IPS-20b (cell line): ENCODE results near the gene SURF2.

ENCODE experiments used
- H3K27ac ChIP-seq: one replicate; pipeline ENCODE4 v1.5.1; 2013; ENCODE audit warnings: low read length
- H3K27me3 ChIP-seq: 2 replicates; pipeline ENCODE4 v1.6.1; 2013; ENCODE audit warnings: mild to moderate bottlenecking, low read length, inconsistent platforms; ENCODE audit not compliant: insufficient read depth
- H3K36me3 ChIP-seq: 2 replicates; pipeline ENCODE4 v1.6.1; 2013; ENCODE audit warnings: low read depth, mild to moderate bottlenecking, inconsistent platforms, low read length, moderate library complexity; ENCODE audit not compliant: insufficient read depth
- H3K4me1 ChIP-seq: 2 replicates; pipeline ENCODE4 v1.6.1; 2013; ENCODE audit warnings: mild to moderate bottlenecking, control low read depth, inconsistent platforms, low read length, moderate library complexity; ENCODE audit not compliant: insufficient read depth
- H3K4me3 ChIP-seq: 2 replicates; pipeline ENCODE4 v1.5.1; 2013; ENCODE audit warnings: mild to moderate bottlenecking, low read length, inconsistent platforms
- H3K9ac ChIP-seq: 2 replicates; pipeline ENCODE4 v1.6.1; 2013; ENCODE audit warnings: low read depth, mild to moderate bottlenecking, inconsistent platforms, low read length, moderate library complexity
- H3K9me3 ChIP-seq: 2 replicates; pipeline ENCODE4 v1.6.1; 2013; ENCODE audit warnings: mild to moderate bottlenecking, low read depth, low read length, inconsistent platforms; ENCODE audit not compliant: insufficient read depth

SURF2 gene

GRCh38 chr9:133396952-133397351, 40.6 kb downstream of the SURF2 start:
- Histone ChIP-seq H3K4me3 (no peak overlapping the region), H3K9me3 (no peaks in the 10 kb centered on the region), H3K27me3 (peaks cover 6% of the 10 kb centered on the region; the same call in 1 of the 2 replicates), H3K9ac (no peak overlapping the region), H3K4me1 (no peaks in the 10 kb centered on the region), H3K36me3 (no peaks in the 10 kb centered on the region), H3K27ac (no peak overlapping the region)

DNA sequence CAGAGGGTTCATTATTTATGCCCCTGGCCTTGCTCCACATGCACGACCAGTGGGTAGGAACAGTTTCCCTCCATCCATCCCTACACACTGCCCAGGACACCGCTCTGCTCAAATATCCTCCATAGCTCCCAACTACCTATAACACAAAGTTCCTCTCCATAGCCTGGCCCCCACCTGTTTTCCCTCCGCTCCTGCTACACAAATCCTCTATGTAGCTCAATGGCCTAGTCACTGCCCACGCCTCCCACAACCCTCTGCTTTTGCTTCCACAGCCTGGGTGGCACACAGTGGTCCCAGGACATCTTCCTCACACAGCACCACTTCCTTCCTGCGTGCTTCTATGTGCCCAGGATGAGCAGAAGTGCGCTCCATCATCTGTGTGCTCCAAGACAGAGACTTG, 41.0 kb downstream of the SURF2 start:
- H3K27ac ChIP-seq: no peak overlapping the region
- H3K4me1 ChIP-seq: no peaks in the 10 kb centered on the region
- H3K4me3 ChIP-seq: no peak overlapping the region
- H3K9ac ChIP-seq: no peak overlapping the region
- H3K36me3 ChIP-seq: no peaks in the 10 kb centered on the region
- no peaks in the 10 kb centered on the region for H3K9me3 ChIP-seq
- peaks cover 6% of the 10 kb centered on the region; the same call in 1 of the 2 replicates for H3K27me3 ChIP-seq

DNA sequence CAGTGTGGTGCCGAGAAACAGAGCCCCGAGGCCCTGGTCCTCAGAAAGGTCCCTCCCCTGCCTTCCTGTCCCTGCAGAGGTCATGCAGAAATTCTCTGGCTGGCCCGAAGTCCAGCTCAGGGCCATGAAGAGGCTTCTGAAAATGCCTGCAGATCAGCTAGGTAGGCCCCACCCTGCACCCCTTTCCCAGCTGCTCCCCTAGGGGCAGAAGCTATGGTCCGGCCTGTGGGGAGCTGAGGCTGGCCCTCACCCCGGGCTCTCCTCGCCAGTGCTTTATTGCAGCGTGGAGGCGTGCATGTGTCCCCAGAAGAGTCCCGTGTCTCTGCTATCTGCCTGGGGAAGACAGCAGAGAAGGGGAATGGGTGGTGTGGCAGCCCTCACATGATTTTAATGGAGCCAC, 41.5 kb downstream of the SURF2 start:
- no peaks in the 10 kb centered on the region for H3K9me3 ChIP-seq
- no peaks in the 10 kb centered on the region for H3K4me1 ChIP-seq
- no peaks in the 10 kb centered on the region for H3K36me3 ChIP-seq
- H3K27ac ChIP-seq: no peak overlapping the region
- peaks cover 6% of the 10 kb centered on the region; the same call in 1 of the 2 replicates for H3K27me3 ChIP-seq
- H3K4me3 ChIP-seq: no peak overlapping the region
- H3K9ac ChIP-seq: no peak overlapping the region

- peaks cover 8% of the 10 kb centered on the region for H3K36me3 ChIP-seq
- H3K4me1 ChIP-seq: no peaks in the 10 kb centered on the region
- H3K27ac ChIP-seq: no peak overlapping the region
- H3K4me3 ChIP-seq: no peak overlapping the region
- H3K9me3 ChIP-seq: no peaks in the 10 kb centered on the region
- no peak overlapping the region for H3K9ac ChIP-seq
- H3K27me3 ChIP-seq: peaks cover 6% of the 10 kb centered on the region; the same call in 1 of the 2 replicates
These were observed 43.9 kb downstream of the SURF2 start for GRCh38 chr9:133400292-133400691.

DNA sequence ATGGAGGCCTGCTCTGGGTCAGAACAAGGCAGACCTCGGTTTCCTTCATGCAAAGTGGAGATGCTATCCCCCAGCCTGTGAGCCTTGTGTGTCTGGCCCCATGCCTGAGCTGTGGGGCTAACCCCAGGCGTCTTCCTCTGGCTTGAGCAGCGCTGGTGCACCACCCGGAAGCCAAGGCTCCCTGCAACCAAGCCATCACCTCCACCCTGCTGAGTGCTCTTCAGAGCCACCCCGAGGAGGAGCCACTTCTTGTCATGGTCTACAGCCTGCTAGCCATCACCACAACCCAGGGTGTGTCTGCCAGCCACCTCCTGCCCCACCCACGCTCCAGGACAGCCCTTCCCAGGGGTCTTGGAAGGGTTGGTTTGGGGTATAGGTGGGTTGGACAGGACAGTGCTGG, 45.2 kb downstream of the SURF2 start:
- Histone ChIP-seq H3K27me3 (peaks cover 6% of the 10 kb centered on the region; the same call in 1 of the 2 replicates), H3K27ac (no peak overlapping the region), H3K9ac (no peak overlapping the region), H3K36me3 (peaks cover 21% of the 10 kb centered on the region), H3K4me1 (no peaks in the 10 kb centered on the region), H3K9me3 (no peaks in the 10 kb centered on the region), H3K4me3 (no peak overlapping the region)

GRCh38 chr9:133402689-133403088, 46.3 kb downstream of the SURF2 start:
- Histone ChIP-seq H3K27ac (no peak overlapping the region), H3K36me3 (peaks cover 31% of the 10 kb centered on the region), H3K27me3 (peaks cover under 1% of the 10 kb centered on the region; the same call in 1 of the 2 replicates), H3K4me1 (no peaks in the 10 kb centered on the region), H3K4me3 (no peak overlapping the region), H3K9ac (no peak overlapping the region), H3K9me3 (no peaks in the 10 kb centered on the region)

DNA sequence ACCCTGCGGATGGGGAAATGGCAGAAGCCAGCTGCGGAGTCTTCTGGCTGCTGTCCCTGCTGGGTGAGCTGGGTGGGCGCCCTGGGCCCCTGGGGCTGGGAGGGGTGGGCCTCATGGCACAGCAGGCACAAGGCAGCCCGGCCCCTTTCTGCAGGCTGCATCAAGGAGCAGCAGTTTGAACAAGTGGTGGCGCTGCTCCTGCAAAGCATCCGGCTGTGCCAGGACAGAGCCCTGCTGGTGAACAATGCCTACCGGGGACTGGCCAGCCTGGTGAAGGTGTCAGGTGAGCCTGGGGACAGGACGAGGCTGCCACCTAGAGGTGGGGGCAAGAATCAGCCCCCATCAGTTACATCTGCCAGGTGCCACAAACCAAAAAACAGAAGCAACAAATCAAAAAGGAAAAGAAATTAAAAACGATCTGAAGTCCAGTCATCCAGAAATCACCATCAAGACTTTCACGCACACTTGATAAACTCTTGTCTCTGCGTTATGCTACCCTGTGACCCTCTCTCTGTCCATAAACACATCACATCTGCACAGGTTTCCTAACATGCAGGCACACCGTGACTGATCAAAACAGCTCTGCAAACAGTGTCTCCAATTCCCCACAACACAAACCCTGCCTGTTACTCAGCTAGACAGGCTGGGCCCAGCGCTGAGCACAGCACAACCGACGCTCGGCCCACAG, 47.6 kb downstream of the SURF2 start:
- no peaks in the 10 kb centered on the region for H3K27me3 ChIP-seq
- no peak overlapping the region for H3K4me3 ChIP-seq
- H3K9ac ChIP-seq: no peak overlapping the region
- peaks cover 41% of the 10 kb centered on the region for H3K36me3 ChIP-seq
- H3K27ac ChIP-seq: no peak overlapping the region
- no peaks in the 10 kb centered on the region for H3K9me3 ChIP-seq
- H3K4me1 ChIP-seq: no peaks in the 10 kb centered on the region

DNA sequence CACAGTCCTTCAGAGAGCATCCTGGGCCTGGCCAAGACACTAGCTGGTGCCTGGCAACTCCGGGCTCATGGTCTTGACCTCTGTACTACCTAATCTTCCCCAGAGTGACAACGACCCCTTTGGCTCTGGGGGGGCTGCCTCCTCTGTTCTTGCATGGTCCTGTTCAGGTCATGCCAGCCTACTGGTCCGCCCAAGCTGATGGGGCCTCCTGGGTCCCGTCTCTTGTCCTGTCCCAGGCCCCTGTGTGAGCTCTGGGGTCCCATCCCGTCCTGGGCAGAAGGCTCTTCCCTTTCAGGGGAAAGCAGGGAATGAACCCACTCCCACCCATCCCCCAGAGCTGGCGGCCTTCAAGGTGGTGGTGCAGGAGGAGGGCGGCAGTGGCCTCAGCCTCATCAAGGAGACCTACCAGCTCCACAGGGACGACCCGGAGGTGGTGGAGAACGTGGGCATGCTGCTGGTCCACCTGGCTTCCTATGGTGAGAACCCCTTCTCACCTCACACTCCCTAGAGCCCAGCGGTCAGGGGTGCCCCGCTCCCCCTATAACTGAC, 48.2 kb downstream of the SURF2 start:
- H3K9me3 ChIP-seq: no peaks in the 10 kb centered on the region
- no peaks in the 10 kb centered on the region for H3K4me1 ChIP-seq
- no peak overlapping the region for H3K4me3 ChIP-seq
- H3K27ac ChIP-seq: no peak overlapping the region
- H3K36me3 ChIP-seq: peaks cover 47% of the 10 kb centered on the region
- H3K9ac ChIP-seq: no peak overlapping the region
- no peaks in the 10 kb centered on the region for H3K27me3 ChIP-seq

- Histone ChIP-seq H3K4me1 (no peaks in the 10 kb centered on the region), H3K9ac (no peak overlapping the region), H3K36me3 (peaks cover 59% of the 10 kb centered on the region), H3K27me3 (no peaks in the 10 kb centered on the region), H3K9me3 (no peaks in the 10 kb centered on the region), H3K27ac (no peak overlapping the region), H3K4me3 (no peak overlapping the region)
These were observed 49.4 kb downstream of the SURF2 start for GRCh38 chr9:133405508-133406438.

DNA sequence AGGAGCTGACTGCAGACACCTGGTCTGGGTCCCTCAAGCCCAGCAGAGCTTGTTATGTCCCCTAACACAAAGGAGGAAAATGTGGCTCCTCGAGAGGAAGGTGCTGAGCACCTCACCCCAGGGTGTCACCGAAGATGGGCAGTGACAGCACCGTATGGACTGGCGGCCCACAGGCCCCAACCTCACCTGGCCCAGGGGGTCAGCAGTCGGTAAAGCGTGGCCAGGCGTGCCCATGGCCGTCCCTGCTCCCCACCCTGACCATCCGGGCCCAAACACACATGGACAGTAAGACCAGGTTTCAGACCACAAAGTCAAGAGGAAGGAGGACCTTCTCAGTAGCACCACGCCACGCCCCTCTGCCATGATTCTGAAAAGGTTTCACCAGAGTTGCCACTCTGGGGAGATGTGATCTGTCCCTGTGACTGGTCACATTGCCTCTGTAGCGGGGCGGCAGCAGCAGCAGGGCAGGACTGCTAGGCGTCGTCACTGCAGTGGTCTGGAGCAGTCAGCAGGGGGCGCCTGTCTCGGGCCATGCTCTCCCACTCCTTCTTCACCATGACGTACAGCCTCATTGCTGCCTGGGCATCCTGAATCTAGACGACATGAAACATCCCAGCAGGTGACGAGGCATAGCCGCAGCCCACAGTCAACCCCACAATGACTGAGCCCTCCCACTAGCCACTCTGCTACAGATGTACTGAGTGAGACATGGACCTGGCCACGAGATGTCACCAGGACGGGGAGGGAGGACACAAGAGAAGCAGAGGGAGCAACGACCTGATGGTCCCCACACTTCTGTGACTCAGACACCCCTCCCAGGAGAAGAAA, 50.3 kb downstream of the SURF2 start:
- Histone ChIP-seq H3K27ac (no peak overlapping the region), H3K9ac (no peak overlapping the region), H3K27me3 (no peaks in the 10 kb centered on the region), H3K4me3 (no peak overlapping the region), H3K9me3 (no peaks in the 10 kb centered on the region), H3K36me3 (peaks cover 67% of the 10 kb centered on the region), H3K4me1 (no peaks in the 10 kb centered on the region)

GRCh38 chr9:133408042-133408441, 51.7 kb downstream of the SURF2 start:
- H3K9ac ChIP-seq: no peak overlapping the region
- no peak overlapping the region for H3K27ac ChIP-seq
- H3K27me3 ChIP-seq: no peaks in the 10 kb centered on the region
- H3K4me1 ChIP-seq: no peaks in the 10 kb centered on the region
- peaks cover 79% of the 10 kb centered on the region for H3K36me3 ChIP-seq
- H3K4me3 ChIP-seq: no peak overlapping the region
- no peaks in the 10 kb centered on the region for H3K9me3 ChIP-seq
